Esophagus muscularis mucosa (tissue), 3 donors: Measurements from ENCODE around the gene GBX2.

ENCODE experiments used
- CTCF ChIP-seq, 3 experiments: fragments of 200-600 bp in 2 of 3; fragments of 450-650 bp in 1 of 3; sonication (generic) in 2 of 3; IDR thresholded peaks; one replicate each; pipeline ENCODE4 v1.5.1; 2017 to 2019; ENCODE audit warnings: antibody characterized with exemption in 3 of 3, mild to moderate bottlenecking in 2 of 3, moderate library complexity in 1 of 3
- POLR2A ChIP-seq: fragments of 450-650 bp; IDR thresholded peaks from one replicate; pipeline ENCODE4 v1.6.1; 2017; ENCODE audit warnings: antibody characterized with exemption, moderate library complexity, mild to moderate bottlenecking, low read depth
- POLR2AphosphoS5 ChIP-seq, 2 donors: sonication (generic); formaldehyde crosslinking; IDR thresholded peaks; one replicate each; pipeline ENCODE4 v1.6.1; 2017; ENCODE audit warnings: antibody characterized with exemption in 2 of 2

GRCh38 chr2:236143811-236144210 lies 24.4 kb downstream of the GBX2 start:
- no peak for TF ChIP-seq CTCF (IDR thresholded peaks at IDR 0.05)
- TF ChIP-seq POLR2AphosphoS5 (IDR thresholded peaks at IDR 0.05) = no peak
- TF ChIP-seq POLR2A = no peak
